Body of pancreas (tissue), 4 donors: ENCODE results near the gene FBXO42.

Source experiments
- CTCF ChIP-seq, 7 experiments: fragments of 450-650 bp in 4 of 7; fragments of 200-600 bp in 3 of 7; sonication (generic) in 3 of 7; IDR thresholded peaks; one replicate each; pipeline ENCODE4 v1.5.1; 2016 to 2019; ENCODE audit warnings: antibody characterized with exemption in 7 of 7
- POLR2A ChIP-seq, 3 donors: fragments of 450-650 bp; IDR thresholded peaks; one replicate each; pipeline ENCODE4 v1.6.1; 2016; ENCODE audit warnings: antibody characterized with exemption in 3 of 3, mild to moderate bottlenecking in 2 of 3

DNA sequence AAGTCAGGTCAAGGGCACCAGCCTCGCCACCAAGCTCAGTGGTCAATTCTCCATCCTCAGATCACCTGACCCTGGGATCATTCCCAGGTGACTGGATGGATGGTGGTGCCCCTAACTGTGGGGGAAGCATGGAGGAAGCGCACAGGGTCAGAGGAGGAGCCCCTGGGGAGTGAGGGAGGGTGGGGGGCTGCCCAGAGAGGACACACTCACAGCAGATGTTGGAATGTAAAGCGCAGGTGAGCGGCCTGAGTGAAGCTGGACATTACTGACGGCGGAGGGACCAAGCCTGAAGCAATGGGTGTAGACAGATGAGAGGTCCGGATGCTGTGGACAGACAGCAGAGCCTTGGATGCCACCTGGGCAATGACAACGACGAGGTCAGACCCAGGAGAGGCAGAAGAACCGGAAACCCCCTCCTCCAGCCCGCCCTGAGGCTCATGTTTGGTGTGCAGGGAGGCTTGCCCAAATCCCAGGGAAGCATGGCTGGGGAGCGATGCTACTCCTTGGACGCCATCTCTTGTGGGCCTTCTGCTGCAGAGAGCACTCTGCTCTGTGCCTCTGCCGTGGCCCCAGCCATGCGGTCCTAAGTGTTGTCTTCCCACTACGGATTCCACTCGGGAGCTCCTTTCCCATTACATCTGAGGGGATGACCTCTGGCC is 109.6 kb downstream of the FBXO42 start:
- TF ChIP-seq CTCF (IDR thresholded peaks at IDR 0.05): no peak
- TF ChIP-seq POLR2A (IDR thresholded peaks at IDR 0.05): no peak
